ENCODE results near the gene OPCML. TPM values are rescaled to one million over a fixed set of nuclear protein-coding genes. Genes with fewer than 3 reads are reported as not detected.

OPCML gene
- total RNA-seq, 1 donor from 2014 or later: 4.1 TPM

DNA sequence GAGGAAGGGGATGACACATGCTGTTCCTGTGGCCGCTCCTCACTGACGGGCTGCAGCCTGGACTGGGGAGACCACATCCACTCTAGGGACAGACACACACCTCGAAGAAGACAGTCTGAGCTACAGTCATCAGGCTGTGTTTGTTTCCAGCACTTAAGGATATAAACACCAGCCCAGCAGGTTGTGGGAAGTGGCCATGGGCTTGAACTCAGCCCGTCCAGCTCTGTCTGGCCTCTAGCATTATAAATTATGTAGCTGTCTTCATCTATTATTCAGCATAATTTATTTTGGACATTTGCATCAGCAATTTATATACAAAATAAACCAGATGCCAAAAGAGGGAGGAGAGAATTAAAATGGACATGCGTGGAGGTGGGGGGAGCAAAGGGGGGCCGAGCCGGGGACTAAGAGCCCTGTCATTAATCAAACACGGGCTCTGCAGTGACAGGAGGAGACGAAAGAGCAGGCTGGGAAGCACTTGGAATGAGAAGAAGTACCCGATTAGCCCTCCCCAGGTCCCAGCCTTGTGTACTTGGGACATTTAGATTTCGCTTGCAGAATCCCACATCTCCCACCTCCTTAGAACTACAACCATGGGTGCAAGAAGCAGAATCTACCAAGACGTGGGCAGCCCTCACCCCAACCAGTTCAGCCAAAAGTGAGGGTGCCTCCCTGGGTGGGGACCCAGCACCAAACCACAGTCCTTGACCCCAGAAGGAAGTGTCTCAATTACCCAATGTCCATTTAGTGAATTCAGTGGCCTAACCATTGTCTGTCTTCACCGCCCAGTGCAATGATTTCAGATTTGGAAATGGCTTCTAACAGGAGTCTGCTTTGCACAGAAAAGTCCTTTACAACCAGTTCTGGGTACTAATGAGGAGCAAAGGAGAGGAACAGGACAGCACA, 309.6 kb downstream of the OPCML start:
- no peaks in the 10 kb centered on the region for H3K9me3 Mint-ChIP-seq (ENCODE audit: unreplicated experiment)
- no peak overlapping the region for H3K4me3 Mint-ChIP-seq (ENCODE audit: unreplicated experiment)
- DNase-seq (ENCODE audit: low spot score): no peak
- no peak overlapping the region for H3K27ac Mint-ChIP-seq (ENCODE audit: unreplicated experiment)
- H3K36me3 Mint-ChIP-seq (ENCODE audit: low read depth, unreplicated experiment): no peaks in the 10 kb centered on the region
- H3K27me3 Mint-ChIP-seq (ENCODE audit: unreplicated experiment): peaks cover 3% of the 10 kb centered on the region
- TF ChIP-seq, protein P1, sequence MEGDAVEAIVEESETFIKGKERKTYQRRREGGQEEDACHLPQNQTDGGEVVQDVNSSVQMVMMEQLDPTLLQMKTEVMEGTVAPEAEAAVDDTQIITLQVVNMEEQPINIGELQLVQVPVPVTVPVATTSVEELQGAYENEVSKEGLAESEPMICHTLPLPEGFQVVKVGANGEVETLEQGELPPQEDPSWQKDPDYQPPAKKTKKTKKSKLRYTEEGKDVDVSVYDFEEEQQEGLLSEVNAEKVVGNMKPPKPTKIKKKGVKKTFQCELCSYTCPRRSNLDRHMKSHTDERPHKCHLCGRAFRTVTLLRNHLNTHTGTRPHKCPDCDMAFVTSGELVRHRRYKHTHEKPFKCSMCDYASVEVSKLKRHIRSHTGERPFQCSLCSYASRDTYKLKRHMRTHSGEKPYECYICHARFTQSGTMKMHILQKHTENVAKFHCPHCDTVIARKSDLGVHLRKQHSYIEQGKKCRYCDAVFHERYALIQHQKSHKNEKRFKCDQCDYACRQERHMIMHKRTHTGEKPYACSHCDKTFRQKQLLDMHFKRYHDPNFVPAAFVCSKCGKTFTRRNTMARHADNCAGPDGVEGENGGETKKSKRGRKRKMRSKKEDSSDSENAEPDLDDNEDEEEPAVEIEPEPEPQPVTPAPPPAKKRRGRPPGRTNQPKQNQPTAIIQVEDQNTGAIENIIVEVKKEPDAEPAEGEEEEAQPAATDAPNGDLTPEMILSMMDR (IDR thresholded peaks at IDR 0.05; ENCODE audit: unreplicated experiment): no peak
- peaks cover 4% of the 10 kb centered on the region for H3K4me1 Mint-ChIP-seq (ENCODE audit: unreplicated experiment)

DNA sequence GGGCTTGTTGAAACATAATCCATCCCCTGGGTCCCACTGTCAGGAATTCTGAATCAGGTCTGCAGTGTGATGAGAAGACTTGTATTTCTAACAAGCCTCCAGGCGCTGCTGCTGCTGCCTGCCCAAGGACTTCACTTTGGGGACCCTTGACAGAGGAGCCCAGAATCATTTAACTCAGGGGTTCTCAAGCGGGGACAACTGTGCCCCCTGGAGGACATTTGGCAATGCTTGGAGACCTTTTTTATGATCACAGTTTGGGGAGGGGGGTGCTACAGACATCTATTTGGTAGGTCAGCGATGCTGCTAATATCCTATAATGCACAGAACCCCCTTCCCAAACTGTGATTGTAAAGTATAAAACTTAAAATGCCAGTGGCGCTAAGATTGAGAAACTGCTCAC, 312.8 kb downstream of the OPCML start:
- H3K4me1 Mint-ChIP-seq (ENCODE audit: unreplicated experiment): peaks cover 4% of the 10 kb centered on the region
- H3K4me3 Mint-ChIP-seq (ENCODE audit: unreplicated experiment): no peak overlapping the region
- no peak overlapping the region for H3K27ac Mint-ChIP-seq (ENCODE audit: unreplicated experiment)
- no peaks in the 10 kb centered on the region for H3K9me3 Mint-ChIP-seq (ENCODE audit: unreplicated experiment)
- peaks cover 3% of the 10 kb centered on the region for H3K27me3 Mint-ChIP-seq (ENCODE audit: unreplicated experiment)
- TF ChIP-seq, protein P1 (IDR thresholded peaks at IDR 0.05; ENCODE audit: unreplicated experiment): peak; percentile 19
- no peaks in the 10 kb centered on the region for H3K36me3 Mint-ChIP-seq (ENCODE audit: low read depth, unreplicated experiment)
- DNase-seq (ENCODE audit: low spot score): no peak

DNA sequence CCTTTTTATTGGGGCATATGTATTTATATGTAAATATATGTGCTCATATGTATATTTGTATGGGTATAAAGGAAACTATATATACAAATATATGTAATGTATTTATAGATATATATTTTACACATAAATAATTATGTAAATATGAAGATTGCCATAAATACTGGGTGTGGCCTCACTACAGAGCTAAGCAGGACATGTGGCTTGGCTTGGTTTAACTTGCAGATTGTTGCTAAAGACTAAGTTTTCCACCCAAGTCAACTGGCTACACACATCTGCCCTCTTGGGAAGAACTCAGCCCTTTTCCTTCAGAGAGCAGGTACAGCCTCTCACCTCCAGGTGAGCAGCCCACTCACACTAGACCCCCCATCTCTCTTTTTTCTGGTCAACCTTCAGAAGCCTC, 315.5 kb downstream of the OPCML start:
- Mint-ChIP-seq H3K9me3 (ENCODE audit: unreplicated experiment) (no peaks in the 10 kb centered on the region), H3K4me1 (ENCODE audit: unreplicated experiment) (no peaks in the 10 kb centered on the region), H3K36me3 (ENCODE audit: low read depth, unreplicated experiment) (no peaks in the 10 kb centered on the region), H3K27ac (ENCODE audit: unreplicated experiment) (no peak overlapping the region), H3K4me3 (ENCODE audit: unreplicated experiment) (no peak overlapping the region), H3K27me3 (ENCODE audit: unreplicated experiment) (peaks cover 3% of the 10 kb centered on the region)
- DNase-seq (ENCODE audit: low spot score): no peak
- TF ChIP-seq, protein P1 (IDR thresholded peaks at IDR 0.05; ENCODE audit: unreplicated experiment): no peak

- no peaks in the 10 kb centered on the region for H3K4me1 Mint-ChIP-seq (ENCODE audit: unreplicated experiment)
- H3K36me3 Mint-ChIP-seq (ENCODE audit: low read depth, unreplicated experiment): no peaks in the 10 kb centered on the region
- TF ChIP-seq, protein P1 (IDR thresholded peaks at IDR 0.05; ENCODE audit: unreplicated experiment): no peak
- peaks cover 3% of the 10 kb centered on the region for H3K27me3 Mint-ChIP-seq (ENCODE audit: unreplicated experiment)
- no peak overlapping the region for H3K4me3 Mint-ChIP-seq (ENCODE audit: unreplicated experiment)
- no peaks in the 10 kb centered on the region for H3K9me3 Mint-ChIP-seq (ENCODE audit: unreplicated experiment)
- H3K27ac Mint-ChIP-seq (ENCODE audit: unreplicated experiment): no peak overlapping the region
- DNase-seq (ENCODE audit: low spot score): no peak
Measured at GRCh38 chr11:133215596-133216230, 316.6 kb downstream of the OPCML start.

- no peaks in the 10 kb centered on the region for H3K9me3 Mint-ChIP-seq (ENCODE audit: unreplicated experiment)
- H3K27ac Mint-ChIP-seq (ENCODE audit: unreplicated experiment): no peak overlapping the region
- no peak overlapping the region for H3K4me3 Mint-ChIP-seq (ENCODE audit: unreplicated experiment)
- no peaks in the 10 kb centered on the region for H3K4me1 Mint-ChIP-seq (ENCODE audit: unreplicated experiment)
- no peaks in the 10 kb centered on the region for H3K36me3 Mint-ChIP-seq (ENCODE audit: low read depth, unreplicated experiment)
- TF ChIP-seq, protein P1 (IDR thresholded peaks at IDR 0.05; ENCODE audit: unreplicated experiment): no peak
- DNase-seq (ENCODE audit: low spot score): no peak
- peaks cover 3% of the 10 kb centered on the region for H3K27me3 Mint-ChIP-seq (ENCODE audit: unreplicated experiment)
Measured at GRCh38 chr11:133214646-133215045, 317.7 kb downstream of the OPCML start.
